Testis (tissue), 3 donors: ENCODE measurements around the gene ASTL. TPM values are rescaled to one million over a fixed set of nuclear protein-coding genes. Genes with fewer than 3 reads are reported as not detected.

Experiments used
- DNase-seq: peaks from one replicate; pipeline ENCODE4 v3.0.0-alpha.2; 2019
- H3K27ac ChIP-seq, 2 donors: fragments of 200-600 bp; sonication (generic); one replicate each; pipeline ENCODE4 v1.5.1; 2019
- H3K27me3 ChIP-seq: fragments of 200-600 bp; sonication (generic); one replicate; pipeline ENCODE4 v1.5.1; 2019
- H3K36me3 ChIP-seq: fragments of 200-600 bp; sonication (generic); one replicate; pipeline ENCODE4 v1.5.1; 2017; ENCODE audit warnings: low read depth; ENCODE audit errors: missing control alignments
- H3K4me1 ChIP-seq: fragments of 200-600 bp; sonication (generic); one replicate; pipeline ENCODE4 v1.5.1; 2019
- H3K4me3 ChIP-seq, 2 donors: fragments of 200-600 bp; sonication (generic); one replicate each; pipeline ENCODE4 v1.5.1; 2017 to 2019
- H3K9me3 ChIP-seq: fragments of 200-600 bp; sonication (generic); one replicate; pipeline ENCODE4 v1.5.1; 2017
- POLR2A ChIP-seq: fragments of 450-650 bp; IDR thresholded peaks from one replicate; pipeline ENCODE4 v1.6.1; 2017; ENCODE audit warnings: antibody characterized with exemption, mild to moderate bottlenecking, moderate library complexity
- WGBS, 2 donors: methylation state at CpG; one replicate each; pipeline ENCODE4 v1.1.5; 2018; 5-methylcytosine and 5-hydroxymethylcytosine counted together
- intact Hi-C: fragments of 100-400 bp; cut with DNase I; formaldehyde crosslinking; loops from one replicate; pipeline ENCODE4 v1.15.1; 2023; ENCODE audit warnings: low total_unique reads
- polyA plus RNA-seq: library from polyadenylated mRNA; stranded (reverse); fragments of 350-450 nt; fragmentation: Illumina TruSeq; extraction: RNeasy Lipid Tissue Mini Kit (QIAGEN cat#74804); gene quantifications from one replicate; pipeline ENCODE4 v1.2.3, GENCODE V29; 2014; ENCODE audit warnings: low read depth, low replicate concordance; ENCODE audit not compliant: insufficient read depth
- total RNA-seq, 2 donors: library from RNA; depleted of rRNA; stranded (reverse); fragments of >200 nt; gene quantifications; one replicate each; pipeline ENCODE4 v1.2.3, GENCODE V29; 2016
- TF ChIP-seq, protein P1 (sequence below), 3 experiments: fragments of 450-650 bp in 2 of 3; fragments of 200-600 bp in 1 of 3; sonication (generic) in 1 of 3; IDR thresholded peaks; one replicate each; pipeline ENCODE4 v1.5.1; 2016 to 2019; ENCODE audit warnings: antibody characterized with exemption in 3 of 3, mild to moderate bottlenecking in 2 of 3, moderate library complexity in 1 of 3

ASTL gene
- total and polyA plus RNA-seq, 3 donors from 2014 or later = 0.58 to 1.6 (median 0.87) TPM

- Histone ChIP-seq H3K4me3 (no peak overlapping the region), H3K27ac (no peak overlapping the region), H3K4me1 (peaks cover 18% of the 10 kb centered on the region), H3K36me3 (no peaks in the 10 kb centered on the region), H3K9me3 (no peaks in the 10 kb centered on the region), H3K27me3 (no peaks in the 10 kb centered on the region)
- intact Hi-C loops = no loop called here
- DNase-seq = no peak
- TF ChIP-seq, protein P1, sequence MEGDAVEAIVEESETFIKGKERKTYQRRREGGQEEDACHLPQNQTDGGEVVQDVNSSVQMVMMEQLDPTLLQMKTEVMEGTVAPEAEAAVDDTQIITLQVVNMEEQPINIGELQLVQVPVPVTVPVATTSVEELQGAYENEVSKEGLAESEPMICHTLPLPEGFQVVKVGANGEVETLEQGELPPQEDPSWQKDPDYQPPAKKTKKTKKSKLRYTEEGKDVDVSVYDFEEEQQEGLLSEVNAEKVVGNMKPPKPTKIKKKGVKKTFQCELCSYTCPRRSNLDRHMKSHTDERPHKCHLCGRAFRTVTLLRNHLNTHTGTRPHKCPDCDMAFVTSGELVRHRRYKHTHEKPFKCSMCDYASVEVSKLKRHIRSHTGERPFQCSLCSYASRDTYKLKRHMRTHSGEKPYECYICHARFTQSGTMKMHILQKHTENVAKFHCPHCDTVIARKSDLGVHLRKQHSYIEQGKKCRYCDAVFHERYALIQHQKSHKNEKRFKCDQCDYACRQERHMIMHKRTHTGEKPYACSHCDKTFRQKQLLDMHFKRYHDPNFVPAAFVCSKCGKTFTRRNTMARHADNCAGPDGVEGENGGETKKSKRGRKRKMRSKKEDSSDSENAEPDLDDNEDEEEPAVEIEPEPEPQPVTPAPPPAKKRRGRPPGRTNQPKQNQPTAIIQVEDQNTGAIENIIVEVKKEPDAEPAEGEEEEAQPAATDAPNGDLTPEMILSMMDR (IDR thresholded peaks at IDR 0.05) = no peak
- no peak for TF ChIP-seq POLR2A
- whole genome bisulfite sequencing, 2 donors = 73 to 80% methylated on average over 9 of the region's 9 CpGs
Observed at GRCh38 chr2:96106991-96107707, 31.2 kb downstream of the ASTL start.

GRCh38 chr2:96105994-96106715, 32.1 kb downstream of the ASTL start:
- no peak for TF ChIP-seq POLR2A
- TF ChIP-seq, protein P1 (IDR thresholded peaks at IDR 0.05) = no peak
- intact Hi-C loops = no loop called here
- H3K4me3 ChIP-seq = no peak overlapping the region
- no peaks in the 10 kb centered on the region for H3K36me3 ChIP-seq
- DNase-seq = no peak
- 98 to 99% methylated on average over 8 of the region's 8 CpGs for WGBS, 2 donors
- H3K9me3 ChIP-seq = no peaks in the 10 kb centered on the region
- no peak overlapping the region for H3K27ac ChIP-seq
- H3K27me3 ChIP-seq = no peaks in the 10 kb centered on the region
- peaks cover 23% of the 10 kb centered on the region for H3K4me1 ChIP-seq

GRCh38 chr2:96105152-96105915, 33.0 kb downstream of the ASTL start:
- 89 to 97% methylated on average over 3 of the region's 3 CpGs for WGBS, 2 donors
- no peaks in the 10 kb centered on the region for H3K27me3 ChIP-seq
- intact Hi-C loops = no loop called here
- DNase-seq = no peak
- H3K4me1 ChIP-seq = peaks cover 25% of the 10 kb centered on the region
- H3K27ac ChIP-seq = no peak overlapping the region
- no peak for TF ChIP-seq POLR2A
- TF ChIP-seq, protein P1 (IDR thresholded peaks at IDR 0.05) = no peak
- no peak overlapping the region for H3K4me3 ChIP-seq
- no peaks in the 10 kb centered on the region for H3K9me3 ChIP-seq
- no peaks in the 10 kb centered on the region for H3K36me3 ChIP-seq

GRCh38 chr2:96104487-96104861, 33.8 kb downstream of the ASTL start:
- no peak for DNase-seq
- Histone ChIP-seq H3K36me3 (no peaks in the 10 kb centered on the region), H3K27ac (no peak overlapping the region), H3K9me3 (no peaks in the 10 kb centered on the region), H3K4me1 (peaks cover 28% of the 10 kb centered on the region), H3K27me3 (no peaks in the 10 kb centered on the region), H3K4me3 (no peak overlapping the region)
- no peak for TF ChIP-seq POLR2A
- TF ChIP-seq, protein P1 (IDR thresholded peaks at IDR 0.05) = no peak
- intact Hi-C loops = no loop called here
- 91 to 93% methylated on average over 6 of the region's 6 CpGs for WGBS, 2 donors
